Mucosa of descending colon (tissue), 3 donors: ENCODE measurements around the gene OPN4. TPM values are rescaled to one million over a fixed set of nuclear protein-coding genes. Genes with fewer than 3 reads are reported as not detected.

Experiments
- ATAC-seq: fragments of 200-7000 bp; cut with Tn5 transposase; one replicate; pipeline ENCODE4 v1.9.1; 2020; ENCODE audit warnings: mild to moderate bottlenecking, moderate library complexity
- DNase-seq, 3 donors: peaks; one replicate each; pipeline ENCODE4 v3.0.0-alpha.2; 2020
- H3K36me3 ChIP-seq: fragments of 200-600 bp; one replicate; pipeline ENCODE4 v1.8.0; 2021; ENCODE audit warnings: low read depth, mild to moderate bottlenecking
- H3K4me1 ChIP-seq: fragments of 200-600 bp; one replicate; pipeline ENCODE4 v1.8.0; 2021; ENCODE audit warnings: low read depth, mild to moderate bottlenecking
- H3K4me3 ChIP-seq: fragments of 200-600 bp; one replicate; pipeline ENCODE4 v1.8.0; 2021; ENCODE audit warnings: mild to moderate bottlenecking
- H3K9me3 ChIP-seq: fragments of 200-600 bp; one replicate; pipeline ENCODE4 v1.8.0; 2021; ENCODE audit warnings: mild to moderate bottlenecking
- CTCF ChIP-seq: fragments of 200-600 bp; IDR thresholded peaks from one replicate; pipeline ENCODE4 v1.8.0; 2022; ENCODE audit warnings: antibody characterized with exemption, mild to moderate bottlenecking
- intact Hi-C, 2 donors: fragments of 100-400 bp; cut with DNase I in 1 of 2; cut with micrococcal nuclease in 1 of 2; formaldehyde crosslinking; loops; one replicate each; pipeline versions ENCODE4 v1.11.0 to v1.11.1; 2022; cut with DNase I, micrococcal nuclease
- total RNA-seq, 3 donors: library from RNA; stranded (reverse); fragmentation: NEBNext Ultra II Directional in 2 of 3; extraction: Animal tissue kit (Norgen Biotek cat#: 25700) in 2 of 3; gene quantifications; one replicate each; pipeline versions ENCODE4 v1.2.1 to v1.2.4, GENCODE V29; 2021 to 2023
- donor health status: DM: no; HTN: no; CAD: no; lungs with moderate emphysema.
- donor health status: DM: no; HTN: no; CAD: no.
- donor health status: DM: no; HTN: yes; CAD: no.

OPN4 gene
- total RNA-seq, 3 donors from 2014 or later: 0.20 TPM; not detected in 2

GRCh38 chr10:86708783-86709380, 54.5 kb downstream of the OPN4 start:
- TF ChIP-seq CTCF: no peak
- H3K9me3 ChIP-seq: no peaks in the 10 kb centered on the region
- no peak overlapping the region for H3K4me3 ChIP-seq
- ATAC-seq (no peak), DNase-seq (no peak)
- intact Hi-C loops: loop anchor here in 1 of 2 donors (10.0 kb wide), 1 partner anchor 186 kb away; no protein-coding TSS in a partner anchor
- H3K36me3 ChIP-seq: no peaks in the 10 kb centered on the region
- peaks cover 11% of the 10 kb centered on the region for H3K4me1 ChIP-seq

DNA sequence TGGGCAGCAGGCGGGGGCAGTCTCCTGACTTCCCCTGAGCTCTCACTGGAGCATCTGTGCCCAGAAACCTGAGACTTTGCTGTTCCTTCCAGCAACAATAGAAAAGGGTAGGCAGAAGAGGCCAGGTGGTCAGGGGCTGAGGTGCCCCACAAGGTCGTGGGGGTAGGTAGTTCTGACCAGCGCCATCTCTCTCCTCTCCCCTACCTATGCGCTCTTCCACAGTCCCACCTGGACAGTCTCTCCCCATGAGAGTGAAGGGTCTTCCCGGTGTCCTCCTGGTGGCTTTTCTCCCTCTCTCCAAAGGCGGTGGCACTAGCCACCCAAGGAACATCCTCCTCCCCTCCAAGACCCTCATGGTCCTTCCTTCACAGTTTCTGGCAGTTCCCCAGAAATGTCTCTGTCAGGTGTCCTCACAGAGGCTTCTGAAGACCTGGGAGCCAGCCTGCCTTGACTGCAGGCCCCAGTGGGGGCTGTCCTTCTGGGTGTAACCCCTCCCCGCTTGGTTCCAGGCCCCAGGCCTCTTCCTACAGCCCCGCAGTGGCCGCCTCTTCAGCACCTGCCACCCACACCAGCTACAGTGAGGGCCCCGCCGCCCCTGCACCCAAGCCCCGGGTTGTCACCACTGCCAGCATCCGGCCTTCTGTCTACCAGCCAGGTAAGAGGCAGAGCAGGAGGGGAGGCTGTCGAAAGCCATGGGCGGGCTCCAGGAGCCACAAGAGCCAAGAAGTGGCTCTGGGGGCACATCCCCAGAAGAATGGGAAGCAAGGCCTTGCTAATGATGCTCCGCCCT, 55.2 kb downstream of the OPN4 start:
- Histone ChIP-seq H3K9me3 (no peaks in the 10 kb centered on the region), H3K4me1 (peaks cover 11% of the 10 kb centered on the region), H3K4me3 (no peak overlapping the region), H3K36me3 (no peaks in the 10 kb centered on the region)
- intact Hi-C loops: loop anchor here in 1 of 2 donors (10.0 kb wide), 1 partner anchor 185 kb away; no protein-coding TSS in a partner anchor
- no peak for TF ChIP-seq CTCF
- ATAC-seq: no peak
- DNase-seq: peak in 1 of 3 donors; percentile 27

- TF ChIP-seq CTCF: peak; percentile 92
- Histone ChIP-seq H3K4me1 (peaks cover 11% of the 10 kb centered on the region), H3K36me3 (no peaks in the 10 kb centered on the region), H3K4me3 (peak overlapping the region; percentile 70), H3K9me3 (no peaks in the 10 kb centered on the region)
- ATAC-seq: peak; percentile 98
- DNase-seq: peak; percentile 88 to 96 (median 92)
- intact Hi-C loops: no loop called here
These were observed 56.7 kb downstream of the OPN4 start for GRCh38 chr10:86710987-86711512.

- DNase-seq (peak; percentile 62 to 71 (median 69)), ATAC-seq (peak; percentile 59)
- intact Hi-C loops: no loop called here
- no peaks in the 10 kb centered on the region for H3K36me3 ChIP-seq
- no peaks in the 10 kb centered on the region for H3K9me3 ChIP-seq
- H3K4me3 ChIP-seq: peak overlapping the region; percentile 70
- H3K4me1 ChIP-seq: peaks cover 11% of the 10 kb centered on the region
- no peak for TF ChIP-seq CTCF
These were observed 57.4 kb downstream of the OPN4 start for GRCh38 chr10:86711513-86712316.

DNA sequence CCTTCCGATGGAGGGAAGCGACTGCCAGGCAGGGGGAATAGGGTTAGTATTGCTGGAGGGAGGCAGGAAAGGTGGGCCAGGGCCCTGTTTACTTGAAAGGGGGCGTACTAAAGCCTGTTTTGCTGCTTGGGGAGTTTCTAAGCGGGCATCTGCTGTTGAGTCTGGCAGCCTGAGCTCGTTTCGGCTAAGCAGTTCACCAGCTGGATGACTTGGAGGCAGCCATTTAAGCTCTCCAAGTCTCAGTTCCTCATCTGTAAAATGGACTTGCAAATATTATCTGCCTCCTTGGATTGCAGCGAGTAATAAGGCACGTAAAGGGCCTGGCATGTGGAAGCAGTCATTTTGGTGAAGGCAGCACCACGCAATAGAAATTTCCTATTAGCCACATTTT, 58.0 kb downstream of the OPN4 start:
- ATAC-seq (no peak), DNase-seq (no peak)
- TF ChIP-seq CTCF: no peak
- H3K4me1 ChIP-seq: peaks cover 11% of the 10 kb centered on the region
- no peaks in the 10 kb centered on the region for H3K36me3 ChIP-seq
- intact Hi-C loops: no loop called here
- no peaks in the 10 kb centered on the region for H3K9me3 ChIP-seq
- no peak overlapping the region for H3K4me3 ChIP-seq
